NT2/D1 (cell line): ENCODE data around the gene CHRNA9.

Experiments used
- DNase-seq: peaks from one replicate; pipeline ENCODE4 v3.0.0-alpha.2; 2011; ENCODE audit warnings: low read depth, low spot score
- H3K27me3 ChIP-seq: 2 replicates; pipeline ENCODE4 v1.6.0; 2011; ENCODE audit warnings: mild to moderate bottlenecking; ENCODE audit not compliant: insufficient read length, insufficient read depth
- H3K36me3 ChIP-seq: 2 replicates; pipeline ENCODE4 v1.6.1; 2011; ENCODE audit warnings: mild to moderate bottlenecking, low read length, mixed read lengths; ENCODE audit not compliant: insufficient read depth, insufficient read length
- H3K4me1 ChIP-seq: 2 replicates; pipeline ENCODE4 v1.5.1; 2011; ENCODE audit not compliant: insufficient read depth, insufficient read length
- H3K4me3 ChIP-seq: 2 replicates; pipeline ENCODE4 v1.5.1; 2011; ENCODE audit warnings: low read depth; ENCODE audit not compliant: insufficient read length
- H3K9ac ChIP-seq: 2 replicates; pipeline ENCODE4 v1.6.0; 2011; ENCODE audit warnings: low read depth; ENCODE audit not compliant: insufficient read length
- H3K9me3 ChIP-seq: 2 replicates; pipeline ENCODE4 v1.5.1; 2011; ENCODE audit warnings: mild to moderate bottlenecking, low read length; ENCODE audit not compliant: insufficient read depth
- SUZ12 ChIP-seq: IDR thresholded peaks from 2 replicates; pipeline ENCODE4 v1.6.1; 2011; ENCODE audit not compliant: insufficient read length, insufficient read depth; ENCODE audit errors: extremely low read depth
- YY1 ChIP-seq: IDR thresholded peaks from 2 replicates; pipeline ENCODE4 v1.6.1; 2011; ENCODE audit not compliant: insufficient read length, insufficient read depth
- ZNF274 ChIP-seq: IDR thresholded peaks from 2 replicates; pipeline ENCODE4 v1.6.1; 2011; ENCODE audit warnings: mild to moderate bottlenecking, low read depth, low read length

CHRNA9 gene

DNA sequence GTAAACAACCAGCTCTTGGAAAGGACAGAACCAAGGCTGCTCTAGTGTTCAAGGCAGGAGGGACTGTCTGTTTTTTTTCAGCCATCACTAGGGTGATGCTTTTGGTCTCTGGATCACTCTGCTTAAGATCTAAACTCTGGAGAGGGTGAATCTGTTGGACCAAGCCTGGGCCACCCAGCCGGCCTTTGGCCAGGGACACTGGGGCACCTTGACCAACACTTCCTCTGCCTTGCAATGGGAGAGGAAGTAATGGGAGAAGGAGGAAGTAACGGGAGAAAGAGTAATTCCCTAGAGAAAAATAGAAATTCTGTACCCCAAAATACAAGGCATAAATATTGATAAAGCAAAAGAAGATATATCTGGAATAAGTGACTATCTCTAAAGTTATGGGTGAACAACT, 12.9 kb downstream of the CHRNA9 start:
- H3K4me1 ChIP-seq, result no peaks in the 10 kb centered on the region
- no peak overlapping the region for H3K9ac ChIP-seq
- no peak overlapping the region for H3K4me3 ChIP-seq
- TF ChIP-seq SUZ12 (no peak), ZNF274 (no peak), YY1 (no peak)
- H3K27me3 ChIP-seq, result no peaks in the 10 kb centered on the region
- no peaks in the 10 kb centered on the region; the same call in 1 of the 2 replicates for H3K9me3 ChIP-seq
- no peak for DNase-seq
- H3K36me3 ChIP-seq, result peaks cover 4% of the 10 kb centered on the region

GRCh38 chr4:40349561-40350198, 14.5 kb downstream of the CHRNA9 start:
- Histone ChIP-seq H3K9me3 (no peaks in the 10 kb centered on the region), H3K36me3 (peaks cover 4% of the 10 kb centered on the region), H3K4me1 (no peaks in the 10 kb centered on the region), H3K9ac (no peak overlapping the region), H3K27me3 (no peaks in the 10 kb centered on the region), H3K4me3 (no peak overlapping the region)
- TF ChIP-seq SUZ12, result no peak
- no peak for TF ChIP-seq ZNF274
- no peak for TF ChIP-seq YY1
- DNase-seq, result no peak

DNA sequence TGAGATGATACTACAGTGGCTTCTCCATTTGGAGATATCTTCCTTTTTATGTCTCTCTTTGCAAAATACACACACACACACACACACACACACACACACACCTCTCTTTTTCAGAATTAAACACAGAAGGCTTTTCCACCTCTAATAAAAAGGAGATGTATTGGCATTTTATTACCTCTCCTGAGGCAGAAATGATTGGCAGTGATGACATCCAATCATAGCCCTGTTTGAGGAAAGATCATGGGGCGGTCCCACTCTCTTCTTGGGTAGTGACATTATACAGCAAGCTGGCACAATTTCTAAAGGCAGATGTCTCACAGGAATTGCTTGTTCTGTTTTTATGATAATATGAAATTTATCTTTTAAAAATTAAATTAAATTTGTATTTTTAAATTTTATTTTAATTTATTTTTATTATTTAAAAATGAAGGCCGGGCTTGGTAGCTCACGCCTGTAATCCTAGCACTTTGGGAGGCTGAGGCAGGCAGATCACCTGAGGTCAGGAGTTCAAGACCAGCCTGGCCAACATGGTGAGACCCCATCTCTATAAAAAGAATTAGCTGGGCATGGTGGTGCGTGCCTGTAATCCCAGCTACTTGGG, 15.6 kb downstream of the CHRNA9 start:
- Histone ChIP-seq H3K9me3 (no peaks in the 10 kb centered on the region), H3K4me1 (no peaks in the 10 kb centered on the region), H3K27me3 (no peaks in the 10 kb centered on the region), H3K36me3 (peaks cover 4% of the 10 kb centered on the region), H3K9ac (no peak overlapping the region), H3K4me3 (no peak overlapping the region)
- no peak for DNase-seq
- TF ChIP-seq YY1 (no peak), ZNF274 (no peak)

DNA sequence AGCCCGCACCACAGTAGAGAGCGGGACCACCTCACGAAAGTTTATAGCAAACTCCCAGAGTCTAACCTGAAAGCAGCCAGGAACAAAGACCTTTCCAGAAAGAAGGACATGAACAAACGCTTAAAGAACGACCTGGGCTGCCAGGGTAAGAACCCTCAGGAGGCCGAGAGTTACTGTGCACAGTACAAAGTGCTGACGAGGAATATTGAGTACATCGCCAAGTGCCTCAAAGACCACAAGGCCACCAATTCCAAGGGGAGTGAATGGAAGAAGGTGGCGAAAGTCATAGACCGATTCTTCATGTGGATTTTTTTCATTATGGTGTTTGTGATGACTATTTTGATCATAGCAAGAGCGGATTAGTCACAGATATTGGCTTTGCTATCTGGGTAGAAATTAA, 19.0 kb downstream of the CHRNA9 start:
- Histone ChIP-seq H3K36me3 (no peaks in the 10 kb centered on the region), H3K9ac (no peak overlapping the region), H3K4me3 (no peak overlapping the region), H3K4me1 (no peaks in the 10 kb centered on the region), H3K9me3 (no peaks in the 10 kb centered on the region), H3K27me3 (no peaks in the 10 kb centered on the region)
- no peak for DNase-seq
- TF ChIP-seq YY1 (no peak), ZNF274 (no peak), SUZ12 (no peak)

GRCh38 chr4:40355131-40355530, 20.0 kb downstream of the CHRNA9 start:
- Histone ChIP-seq H3K9ac (no peak overlapping the region), H3K9me3 (no peaks in the 10 kb centered on the region), H3K36me3 (no peaks in the 10 kb centered on the region), H3K4me3 (no peak overlapping the region), H3K4me1 (no peaks in the 10 kb centered on the region), H3K27me3 (no peaks in the 10 kb centered on the region)
- DNase-seq, result no peak
- no peak for TF ChIP-seq SUZ12
- TF ChIP-seq ZNF274, result no peak
- no peak for TF ChIP-seq YY1

DNA sequence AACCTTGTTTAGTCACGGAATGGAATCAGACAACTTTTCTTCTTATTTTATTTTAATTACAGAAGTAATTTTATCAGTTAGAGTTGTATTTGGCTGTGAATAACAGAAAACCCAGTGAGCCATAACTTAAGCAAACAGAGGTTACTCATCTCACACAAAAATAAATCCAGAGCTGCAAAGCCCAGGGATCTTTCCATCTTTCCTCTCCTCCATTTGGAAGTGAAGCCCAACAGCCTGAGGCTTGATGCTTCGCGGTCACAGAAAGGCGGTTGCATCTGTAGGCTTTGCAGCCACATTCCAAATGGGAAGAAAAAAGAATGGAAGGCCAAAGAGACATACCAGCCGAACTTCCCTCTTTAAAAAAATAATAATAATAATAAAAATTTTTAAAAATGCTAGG, 22.6 kb downstream of the CHRNA9 start:
- TF ChIP-seq YY1 (no peak), SUZ12 (no peak), ZNF274 (no peak)
- DNase-seq, result no peak
- Histone ChIP-seq H3K4me3 (no peak overlapping the region), H3K27me3 (no peaks in the 10 kb centered on the region), H3K9ac (no peak overlapping the region), H3K36me3 (no peaks in the 10 kb centered on the region), H3K4me1 (no peaks in the 10 kb centered on the region), H3K9me3 (0 out of 2 replicates have a peak, but pooled peaks cover 4% of the 10 kb centered on the region)

- Histone ChIP-seq H3K36me3 (no peaks in the 10 kb centered on the region), H3K4me3 (no peak overlapping the region), H3K27me3 (no peaks in the 10 kb centered on the region), H3K9me3 (0 out of 2 replicates have a peak, but pooled peaks cover 4% of the 10 kb centered on the region), H3K4me1 (no peaks in the 10 kb centered on the region), H3K9ac (no peak overlapping the region)
- TF ChIP-seq SUZ12, result no peak
- TF ChIP-seq YY1, result no peak
- DNase-seq, result no peak
Observed at GRCh38 chr4:40361338-40361737, 26.2 kb downstream of the CHRNA9 start.
